ENCODE measurements around the gene PODN. TPM values are rescaled to one million over a fixed set of nuclear protein-coding genes. Genes with fewer than 3 reads are reported as not detected.
A peak's percentile ranks its signal among the peaks of the same experiment; 100 is the strongest.

The PODN gene
- total and polyA plus RNA-seq, 2 donors (not counting 3 experiments of a cell fraction or from before 2014, with no cell fraction given) = 1.3 to 1.5 TPM

GRCh38 chr1:53062708-53063591 lies 937 bp downstream of the PODN start:
- H2AFZ ChIP-seq (ENCODE audit: low read depth, low read length) = peak overlapping the region; percentile 52
- H3K9ac ChIP-seq (replicated peaks; ENCODE audit: extremely low read depth, insufficient read depth, low read length) = no peak overlapping the region
- H3K27me3 ChIP-seq (ENCODE audit: control insufficient read depth in 2 of 2, insufficient read depth in 2 of 2, low read length in 2 of 2) = peaks cover 6 to 31% of the 10 kb centered on the region in 2 experiments
- H3K4me1 ChIP-seq (ENCODE audit: control insufficient read depth, extremely low read depth, insufficient read depth, low read length) = peaks cover 8% of the 10 kb centered on the region
- H3K27ac ChIP-seq (ENCODE audit: insufficient read depth, low read depth, low read length) = no peak overlapping the region
- H3K4me2 ChIP-seq (ENCODE audit: insufficient read depth, low read length) = peak overlapping the region; percentile 66
- H3K36me3 ChIP-seq (ENCODE audit: control insufficient read depth in 2 of 2, extremely low read depth in 1 of 2, insufficient read depth in 2 of 2, low read length in 2 of 2) = no peaks in the 10 kb centered on the region
- dilution Hi-C loops (cut with MboI; ENCODE audit: extremely low pct_ligation_motif_present, low sequenced_read_pairs) (no loop called here), intact Hi-C loops (cut with micrococcal nuclease) (loop anchor here (1.0 kb wide), 1 partner anchor 16 kb away; no protein-coding TSS in a partner anchor)
- no peaks in the 10 kb centered on the region for H3K9me1 ChIP-seq (replicated peaks; ENCODE audit: control insufficient read depth, extremely low read depth, insufficient read depth, low read length)
- no peaks in the 10 kb centered on the region for H3K79me2 ChIP-seq (ENCODE audit: control insufficient read depth, insufficient read depth, low read length)
- BruUV-seq (replicated peaks) = no TSS peak
- POLR2A ChIA-PET = interaction anchor here (0.6 kb wide), 1 partner anchor 216 kb away, joined by 4 read pairs; no protein-coding TSS in a partner anchor
- DNase-seq (ENCODE audit: low read depth, low spot score) (no peak), FAIRE-seq (no peak)
- TF ChIP-seq GATA2 (IDR thresholded peaks at IDR 0.05; ENCODE audit: insufficient read depth, insufficient read length, low read depth, low read length) (no peak), POLR2AphosphoS5 (IDR thresholded peaks at IDR 0.05; ENCODE audit: insufficient read depth, low read depth, low read length) (no peak), JUN (IDR thresholded peaks at IDR 0.05; ENCODE audit: borderline replicate concordance, insufficient read depth, insufficient read length, low read depth) (no peak)
- H4K20me1 ChIP-seq (replicated peaks; ENCODE audit: control insufficient read depth, extremely low read depth, insufficient read depth, low read length) = no peaks in the 10 kb centered on the region
- peak overlapping the region in 2 of 3 experiments; percentile 30 to 47 for H3K4me3 ChIP-seq (replicated peaks in 1 of 3; ENCODE audit: insufficient read depth in 1 of 3, low read depth in 1 of 3, low read length in 3 of 3)
- H3K9me3 ChIP-seq (replicated peaks; ENCODE audit: control insufficient read depth, insufficient read depth, low read length) = no peaks in the 10 kb centered on the region
- CTCF ChIA-PET = interaction anchor here (0.8 to 1.7 kb wide), 5 partner anchors 13 to 141 kb away, joined by 3 to 5 read pairs (median 3); partner anchors contain the start of gene ECHDC2

- no peak for DNase-seq (ENCODE audit: low read depth, low spot score)
- H3K9me1 ChIP-seq (replicated peaks; ENCODE audit: control insufficient read depth, extremely low read depth, insufficient read depth, low read length) = no peaks in the 10 kb centered on the region
- POLR2A ChIA-PET = no interaction called here
- H3K36me3 ChIP-seq (ENCODE audit: control insufficient read depth in 2 of 2, extremely low read depth in 1 of 2, insufficient read depth in 2 of 2, low read length in 2 of 2) = no peaks in the 10 kb centered on the region
- BruUV-seq (replicated peaks) = no TSS peak
- H3K4me3 ChIP-seq (replicated peaks in 1 of 3; ENCODE audit: insufficient read depth in 1 of 3, low read depth in 1 of 3, low read length in 3 of 3) = no peak overlapping the region
- FAIRE-seq = no peak
- no peaks in the 10 kb centered on the region for H3K9me3 ChIP-seq (replicated peaks; ENCODE audit: control insufficient read depth, insufficient read depth, low read length)
- no peak overlapping the region for H3K4me2 ChIP-seq (ENCODE audit: insufficient read depth, low read length)
- dilution Hi-C loops (cut with MboI; ENCODE audit: extremely low pct_ligation_motif_present, low sequenced_read_pairs) (no loop called here), intact Hi-C loops (cut with micrococcal nuclease) (no loop called here)
- CTCF ChIA-PET = interaction anchor here (0.8 to 1.4 kb wide), 4 partner anchors 11 to 142 kb away, joined by 3 to 4 read pairs (median 3); partner anchors contain the start of gene ECHDC2
- peaks cover 8% of the 10 kb centered on the region for H3K4me1 ChIP-seq (ENCODE audit: control insufficient read depth, extremely low read depth, insufficient read depth, low read length)
- H3K27ac ChIP-seq (ENCODE audit: insufficient read depth, low read depth, low read length) = no peak overlapping the region
- H4K20me1 ChIP-seq (replicated peaks; ENCODE audit: control insufficient read depth, extremely low read depth, insufficient read depth, low read length) = no peaks in the 10 kb centered on the region
- no peak overlapping the region for H3K9ac ChIP-seq (replicated peaks; ENCODE audit: extremely low read depth, insufficient read depth, low read length)
- TF ChIP-seq, protein P1, sequence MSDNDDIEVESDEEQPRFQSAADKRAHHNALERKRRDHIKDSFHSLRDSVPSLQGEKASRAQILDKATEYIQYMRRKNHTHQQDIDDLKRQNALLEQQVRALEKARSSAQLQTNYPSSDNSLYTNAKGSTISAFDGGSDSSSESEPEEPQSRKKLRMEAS (IDR thresholded peaks at IDR 0.05; ENCODE audit: insufficient read depth, insufficient read length) = no peak
- no peak for TF ChIP-seq JUN (IDR thresholded peaks at IDR 0.05; ENCODE audit: borderline replicate concordance, insufficient read depth, insufficient read length, low read depth)
- TF ChIP-seq FOS (IDR thresholded peaks at IDR 0.05; ENCODE audit: borderline replicate concordance, insufficient read depth, low read length) = no peak
- TF ChIP-seq, protein P2, sequence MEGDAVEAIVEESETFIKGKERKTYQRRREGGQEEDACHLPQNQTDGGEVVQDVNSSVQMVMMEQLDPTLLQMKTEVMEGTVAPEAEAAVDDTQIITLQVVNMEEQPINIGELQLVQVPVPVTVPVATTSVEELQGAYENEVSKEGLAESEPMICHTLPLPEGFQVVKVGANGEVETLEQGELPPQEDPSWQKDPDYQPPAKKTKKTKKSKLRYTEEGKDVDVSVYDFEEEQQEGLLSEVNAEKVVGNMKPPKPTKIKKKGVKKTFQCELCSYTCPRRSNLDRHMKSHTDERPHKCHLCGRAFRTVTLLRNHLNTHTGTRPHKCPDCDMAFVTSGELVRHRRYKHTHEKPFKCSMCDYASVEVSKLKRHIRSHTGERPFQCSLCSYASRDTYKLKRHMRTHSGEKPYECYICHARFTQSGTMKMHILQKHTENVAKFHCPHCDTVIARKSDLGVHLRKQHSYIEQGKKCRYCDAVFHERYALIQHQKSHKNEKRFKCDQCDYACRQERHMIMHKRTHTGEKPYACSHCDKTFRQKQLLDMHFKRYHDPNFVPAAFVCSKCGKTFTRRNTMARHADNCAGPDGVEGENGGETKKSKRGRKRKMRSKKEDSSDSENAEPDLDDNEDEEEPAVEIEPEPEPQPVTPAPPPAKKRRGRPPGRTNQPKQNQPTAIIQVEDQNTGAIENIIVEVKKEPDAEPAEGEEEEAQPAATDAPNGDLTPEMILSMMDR (IDR thresholded peaks at IDR 0.05; ENCODE audit: extremely low read depth in 1 of 2, insufficient read depth in 1 of 2, low read depth in 1 of 2, low read length in 2 of 2) = no peak
- TF ChIP-seq GATA2 (IDR thresholded peaks at IDR 0.05; ENCODE audit: insufficient read depth, insufficient read length, low read depth, low read length) = no peak
- no peak for TF ChIP-seq POLR2A (IDR thresholded peaks at IDR 0.05; ENCODE audit: low read depth, low read length)
- TF ChIP-seq POLR2AphosphoS5 (IDR thresholded peaks at IDR 0.05; ENCODE audit: insufficient read depth, low read depth, low read length) = no peak
- no peak for TF ChIP-seq MYC (IDR thresholded peaks at IDR 0.05; ENCODE audit: low read depth, low read length)
- TF ChIP-seq EZH2 (IDR thresholded peaks at IDR 0.05; ENCODE audit: borderline replicate concordance, low read depth, low read length, severe bottlenecking) = no peak
- no peak overlapping the region for H2AFZ ChIP-seq (ENCODE audit: low read depth, low read length)
- H3K79me2 ChIP-seq (ENCODE audit: control insufficient read depth, insufficient read depth, low read length) = no peaks in the 10 kb centered on the region
- peaks cover 6 to 31% of the 10 kb centered on the region in 2 experiments for H3K27me3 ChIP-seq (ENCODE audit: control insufficient read depth in 2 of 2, insufficient read depth in 2 of 2, low read length in 2 of 2)
These were observed 1.9 kb downstream of the PODN start for GRCh38 chr1:53063744-53064515.
